ENCODE data around the gene NXNL1.

- TF ChIP-seq CTCF (IDR thresholded peaks at IDR 0.05 in 2 of 3, conservative IDR thresholded peaks at IDR 0.05 in 1 of 3; ENCODE audit: borderline replicate concordance in 1 of 3, insufficient read depth in 1 of 3, low read depth in 2 of 3, low read length in 2 of 3) (no peak), TCF7L2 (IDR thresholded peaks at IDR 0.05; ENCODE audit: borderline replicate concordance, extremely low read depth, insufficient read depth, insufficient read length) (no peak), POLR2AphosphoS5 (IDR thresholded peaks at IDR 0.05; ENCODE audit: low read depth, low read length) (no peak), EZH2phosphoT487 (IDR thresholded peaks at IDR 0.05; ENCODE audit: borderline replicate concordance) (no peak), ZBTB33 (IDR thresholded peaks at IDR 0.05; ENCODE audit: extremely low read depth, insufficient replicate concordance, low read length) (no peak), POLR2A (IDR thresholded peaks at IDR 0.05; ENCODE audit: borderline replicate concordance, extremely low read depth, insufficient read depth, insufficient read length) (no peak), EGR1 (IDR thresholded peaks at IDR 0.05; ENCODE audit: low read depth) (no peak), SIN3A (IDR thresholded peaks at IDR 0.05; ENCODE audit: low read depth) (no peak), ELF1 (IDR thresholded peaks at IDR 0.05; ENCODE audit: borderline replicate concordance, low read depth) (no peak), RAD21 (IDR thresholded peaks at IDR 0.05; ENCODE audit: low read depth) (no peak), CEBPB (IDR thresholded peaks at IDR 0.05; ENCODE audit: low read depth) (no peak), EZH2 (IDR thresholded peaks at IDR 0.05) (no peak)
Observed at GRCh38 chr19:17491287-17491686, 30.6 kb upstream of the NXNL1 start.
